Astrocyte (in vitro differentiated cells and primary cell): ENCODE measurements around the gene GRM4. TPM values are rescaled to one million over a fixed set of nuclear protein-coding genes. Genes with fewer than 3 reads are reported as not detected.
A peak's percentile ranks its signal among the peaks of the same experiment; 100 is the strongest.

ENCODE experiments used
- DNase-seq: peaks from one replicate; pipeline ENCODE4 v3.0.0-alpha.2; 2010; ENCODE audit warnings: low read depth
- FAIRE-seq: peaks from 2 replicates; lab custom pipeline; 2011; peaks lifted over from hg19 to GRCh38; lab: Jason Lieb, UNC
- H2AFZ ChIP-seq: 2 replicates; pipeline ENCODE4 v1.6.0; 2012; ENCODE audit warnings: low read depth, low read length, inconsistent platforms
- H3K27ac ChIP-seq: 2 replicates; pipeline ENCODE4 v1.5.1; 2011; ENCODE audit warnings: low read depth, low read length, inconsistent platforms
- H3K27me3 ChIP-seq: 2 replicates; pipeline ENCODE4 v1.6.0; 2011; ENCODE audit warnings: low read length, inconsistent platforms; ENCODE audit not compliant: insufficient read depth
- H3K36me3 ChIP-seq: 2 replicates; pipeline ENCODE4 v1.5.1; 2011; ENCODE audit warnings: low read length, inconsistent platforms; ENCODE audit not compliant: insufficient read depth
- H3K4me1 ChIP-seq: 2 replicates; pipeline ENCODE4 v1.5.1; 2011; ENCODE audit warnings: low read length, inconsistent platforms; ENCODE audit not compliant: insufficient read depth
- H3K4me2 ChIP-seq: 2 replicates; pipeline ENCODE4 v1.6.0; 2012; ENCODE audit warnings: low read length, inconsistent platforms
- H3K4me3 ChIP-seq: 2 replicates; pipeline ENCODE4 v1.5.1; 2011; ENCODE audit warnings: low read depth, mild to moderate bottlenecking, low read length, inconsistent platforms; ENCODE audit not compliant: insufficient read depth
- H3K79me2 ChIP-seq: 2 replicates; pipeline ENCODE4 v1.6.0; 2012; ENCODE audit warnings: mild to moderate bottlenecking, low read length, inconsistent platforms; ENCODE audit not compliant: insufficient read depth
- H3K9ac ChIP-seq: 2 replicates; pipeline ENCODE4 v1.6.0; 2012; ENCODE audit warnings: mild to moderate bottlenecking, low read length, inconsistent platforms
- H3K9me3 ChIP-seq: 2 replicates; pipeline ENCODE4 v1.5.1; 2012; ENCODE audit warnings: low read depth, mild to moderate bottlenecking, low read length, inconsistent platforms; ENCODE audit not compliant: insufficient read depth
- H4K20me1 ChIP-seq: 2 replicates; pipeline ENCODE4 v1.6.0; 2012; ENCODE audit warnings: low read length, inconsistent platforms; ENCODE audit not compliant: insufficient read depth
- H3K27ac Mint-ChIP-seq: one replicate; pipeline ENCODE4 v1.8.0; 2021; ENCODE audit warnings: mild to moderate bottlenecking, mixed read lengths; ENCODE audit not compliant: unreplicated experiment
- H3K27me3 Mint-ChIP-seq: one replicate; pipeline ENCODE4 v1.8.0; 2021; ENCODE audit warnings: low read depth, mixed read lengths; ENCODE audit not compliant: unreplicated experiment
- H3K36me3 Mint-ChIP-seq: one replicate; pipeline ENCODE4 v1.8.0; 2021; ENCODE audit warnings: low read depth, mixed read lengths; ENCODE audit not compliant: unreplicated experiment
- H3K4me1 Mint-ChIP-seq: one replicate; pipeline ENCODE4 v1.8.0; 2021; ENCODE audit warnings: low read depth, mixed read lengths; ENCODE audit not compliant: unreplicated experiment
- H3K4me3 Mint-ChIP-seq: one replicate; pipeline ENCODE4 v1.8.0; 2021; ENCODE audit warnings: mild to moderate bottlenecking, moderate library complexity, mixed read lengths; ENCODE audit not compliant: unreplicated experiment
- H3K9me3 Mint-ChIP-seq: one replicate; pipeline ENCODE4 v1.8.0; 2021; ENCODE audit warnings: mild to moderate bottlenecking, mixed read lengths; ENCODE audit not compliant: unreplicated experiment
- EZH2 ChIP-seq: IDR thresholded peaks from 2 replicates; pipeline ENCODE4 v1.6.1; 2012; ENCODE audit warnings: mild to moderate bottlenecking, low read length, inconsistent platforms; ENCODE audit not compliant: insufficient read depth
- total RNA-seq: library from RNA; stranded (reverse); gene quantifications from 2 replicates; pipeline ENCODE4 v1.2.1, GENCODE V29; 2021
- TF ChIP-seq, protein P1 (sequence below): IDR thresholded peaks from 2 replicates; pipeline ENCODE4 v1.5.1; 2011; ENCODE audit warnings: low read depth, mild to moderate bottlenecking, inconsistent platforms, low read length, moderate library complexity; ENCODE audit not compliant: insufficient read depth

The GRM4 gene
- total RNA-seq, 1 donor from 2014 or later = 0.30 TPM

DNA sequence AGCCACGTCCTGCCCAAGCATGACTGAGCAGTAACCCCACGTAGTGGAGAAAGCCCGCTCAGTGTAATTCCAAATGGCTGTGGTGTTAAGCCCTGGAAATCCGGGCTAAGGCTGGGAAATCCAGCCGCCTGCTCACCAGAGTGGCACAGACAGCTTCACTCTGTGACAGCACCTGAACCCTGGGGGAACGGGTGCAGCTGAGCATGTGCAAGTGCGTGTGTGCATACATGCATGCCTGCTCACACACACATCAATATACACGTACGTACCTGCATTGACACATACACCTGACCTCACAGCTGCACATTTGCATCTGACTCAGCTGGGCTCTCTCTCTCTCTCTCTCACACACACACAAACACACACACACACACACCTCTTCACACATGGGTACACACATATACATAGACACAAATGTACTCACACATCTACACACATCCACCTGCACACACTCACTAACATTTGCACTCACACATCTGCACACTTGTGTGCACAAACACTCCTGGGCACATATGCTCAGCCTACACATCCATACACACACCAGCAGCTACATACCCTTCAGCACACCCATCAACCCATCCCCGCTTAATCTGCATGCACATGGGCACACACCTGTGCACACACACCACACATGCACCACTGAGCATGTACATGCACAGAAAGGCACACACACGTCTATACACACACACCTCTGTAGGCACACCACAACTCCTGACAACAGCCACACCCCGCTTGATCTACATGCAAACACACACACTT is 114.1 kb downstream of the GRM4 start:
- FAIRE-seq (no peak), DNase-seq (no peak)
- TF ChIP-seq EZH2 = no peak
- TF ChIP-seq, protein P1, sequence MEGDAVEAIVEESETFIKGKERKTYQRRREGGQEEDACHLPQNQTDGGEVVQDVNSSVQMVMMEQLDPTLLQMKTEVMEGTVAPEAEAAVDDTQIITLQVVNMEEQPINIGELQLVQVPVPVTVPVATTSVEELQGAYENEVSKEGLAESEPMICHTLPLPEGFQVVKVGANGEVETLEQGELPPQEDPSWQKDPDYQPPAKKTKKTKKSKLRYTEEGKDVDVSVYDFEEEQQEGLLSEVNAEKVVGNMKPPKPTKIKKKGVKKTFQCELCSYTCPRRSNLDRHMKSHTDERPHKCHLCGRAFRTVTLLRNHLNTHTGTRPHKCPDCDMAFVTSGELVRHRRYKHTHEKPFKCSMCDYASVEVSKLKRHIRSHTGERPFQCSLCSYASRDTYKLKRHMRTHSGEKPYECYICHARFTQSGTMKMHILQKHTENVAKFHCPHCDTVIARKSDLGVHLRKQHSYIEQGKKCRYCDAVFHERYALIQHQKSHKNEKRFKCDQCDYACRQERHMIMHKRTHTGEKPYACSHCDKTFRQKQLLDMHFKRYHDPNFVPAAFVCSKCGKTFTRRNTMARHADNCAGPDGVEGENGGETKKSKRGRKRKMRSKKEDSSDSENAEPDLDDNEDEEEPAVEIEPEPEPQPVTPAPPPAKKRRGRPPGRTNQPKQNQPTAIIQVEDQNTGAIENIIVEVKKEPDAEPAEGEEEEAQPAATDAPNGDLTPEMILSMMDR = no peak
- no peak overlapping the region for H3K4me3 ChIP-seq
- H3K4me1 ChIP-seq = no peaks in the 10 kb centered on the region
- H3K79me2 ChIP-seq = no peaks in the 10 kb centered on the region
- no peaks in the 10 kb centered on the region for H4K20me1 ChIP-seq
- no peak overlapping the region for H3K9ac ChIP-seq
- no peaks in the 10 kb centered on the region for H3K9me3 ChIP-seq
- no peaks in the 10 kb centered on the region for H3K9me3 Mint-ChIP-seq
- peaks cover 4% of the 10 kb centered on the region for H3K27me3 ChIP-seq
- H3K36me3 ChIP-seq = no peaks in the 10 kb centered on the region
- no peaks in the 10 kb centered on the region for H3K36me3 Mint-ChIP-seq
- H3K27ac Mint-ChIP-seq = no peak overlapping the region
- H3K4me2 ChIP-seq = no peak overlapping the region
- no peak overlapping the region for H2AFZ ChIP-seq
- no peaks in the 10 kb centered on the region for H3K4me1 Mint-ChIP-seq
- no peak overlapping the region for H3K4me3 Mint-ChIP-seq
- H3K27me3 Mint-ChIP-seq = peaks cover 45% of the 10 kb centered on the region
- H3K27ac ChIP-seq = no peak overlapping the region

DNA sequence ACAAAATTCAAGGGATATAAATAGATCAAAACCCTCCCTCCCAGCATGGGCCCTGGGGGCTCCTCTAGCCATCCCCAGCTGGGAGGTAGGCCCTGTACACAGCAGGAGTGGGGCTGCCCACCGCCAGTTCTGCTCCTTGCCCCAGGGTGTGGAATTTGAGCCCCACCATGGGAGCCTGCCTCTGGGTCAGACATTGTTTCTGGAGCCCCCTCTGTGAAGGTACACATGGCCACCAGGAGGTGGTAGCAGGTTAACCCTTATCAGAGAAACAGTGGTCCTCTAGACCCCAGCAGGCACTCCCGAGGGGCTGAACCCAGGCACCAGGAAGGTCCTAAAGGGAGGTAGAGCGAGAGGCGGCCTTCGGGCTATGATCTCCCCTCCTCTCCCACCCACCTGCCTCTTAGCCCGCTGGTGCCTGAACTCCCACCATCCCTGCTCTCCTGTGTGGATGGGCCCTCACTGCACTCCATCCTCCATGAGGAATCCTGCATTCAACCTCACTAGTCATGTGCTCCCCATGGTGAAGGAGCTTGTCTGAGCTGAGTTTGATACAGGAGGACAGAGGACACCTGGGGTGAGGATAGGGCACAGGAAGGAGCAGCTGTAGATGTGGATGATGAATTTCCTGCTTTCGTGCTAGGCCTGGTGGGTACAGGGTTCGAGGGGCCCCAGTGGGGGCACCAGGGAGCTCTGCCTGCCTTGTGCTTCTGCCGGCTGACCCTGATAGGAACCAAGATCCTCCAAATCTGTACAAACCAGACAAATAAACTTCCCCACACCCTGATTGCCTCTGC is 114.9 kb downstream of the GRM4 start:
- Histone ChIP-seq H3K4me1 (no peaks in the 10 kb centered on the region), H3K27me3 (peaks cover 4% of the 10 kb centered on the region), H3K9ac (no peak overlapping the region), H2AFZ (no peak overlapping the region), H3K9me3 (no peaks in the 10 kb centered on the region), H3K79me2 (no peaks in the 10 kb centered on the region), H3K4me3 (no peak overlapping the region), H3K27ac (no peak overlapping the region), H3K36me3 (no peaks in the 10 kb centered on the region), H3K4me2 (no peak overlapping the region), H4K20me1 (no peaks in the 10 kb centered on the region)
- TF ChIP-seq, protein P1 = no peak
- no peak for TF ChIP-seq EZH2
- no peak for DNase-seq
- H3K36me3 Mint-ChIP-seq = no peaks in the 10 kb centered on the region
- no peaks in the 10 kb centered on the region for H3K4me1 Mint-ChIP-seq
- peak overlapping the region; percentile 53 for H3K27ac Mint-ChIP-seq
- no peak for FAIRE-seq
- H3K27me3 Mint-ChIP-seq = peaks cover 38% of the 10 kb centered on the region
- H3K4me3 Mint-ChIP-seq = no peak overlapping the region
- H3K9me3 Mint-ChIP-seq = no peaks in the 10 kb centered on the region
